Mucosa of descending colon (tissue), 3 donors: ENCODE results near the gene HBP1. TPM values are rescaled to one million over a fixed set of nuclear protein-coding genes. Genes with fewer than 3 reads are reported as not detected.

ENCODE experiments used
- ATAC-seq: fragments of 200-7000 bp; cut with Tn5 transposase; one replicate; pipeline ENCODE4 v1.9.1; 2020; ENCODE audit warnings: mild to moderate bottlenecking, moderate library complexity
- DNase-seq, 3 donors: peaks; one replicate each; pipeline ENCODE4 v3.0.0-alpha.2; 2020
- H3K36me3 ChIP-seq: fragments of 200-600 bp; one replicate; pipeline ENCODE4 v1.8.0; 2021; ENCODE audit warnings: low read depth, mild to moderate bottlenecking
- H3K4me1 ChIP-seq: fragments of 200-600 bp; one replicate; pipeline ENCODE4 v1.8.0; 2021; ENCODE audit warnings: low read depth, mild to moderate bottlenecking
- H3K4me3 ChIP-seq: fragments of 200-600 bp; one replicate; pipeline ENCODE4 v1.8.0; 2021; ENCODE audit warnings: mild to moderate bottlenecking
- H3K9me3 ChIP-seq: fragments of 200-600 bp; one replicate; pipeline ENCODE4 v1.8.0; 2021; ENCODE audit warnings: mild to moderate bottlenecking
- CTCF ChIP-seq: fragments of 200-600 bp; IDR thresholded peaks from one replicate; pipeline ENCODE4 v1.8.0; 2022; ENCODE audit warnings: antibody characterized with exemption, mild to moderate bottlenecking
- intact Hi-C, 2 donors: fragments of 100-400 bp; cut with DNase I in 1 of 2; cut with micrococcal nuclease in 1 of 2; formaldehyde crosslinking; loops; one replicate each; pipeline versions ENCODE4 v1.11.0 to v1.11.1; 2022; cut with DNase I, micrococcal nuclease
- total RNA-seq, 3 donors: library from RNA; stranded (reverse); fragmentation: NEBNext Ultra II Directional in 2 of 3; extraction: Animal tissue kit (Norgen Biotek cat#: 25700) in 2 of 3; gene quantifications; one replicate each; pipeline versions ENCODE4 v1.2.1 to v1.2.4, GENCODE V29; 2021 to 2023
- donor health status: DM: no; HTN: no; CAD: no; lungs with moderate emphysema.
- donor health status: DM: no; HTN: no; CAD: no.
- donor health status: DM: no; HTN: yes; CAD: no.

The HBP1 gene
- total RNA-seq, 3 donors from 2014 or later: 41.2 to 81.5 (median 71.4) TPM

GRCh38 chr7:107173191-107173590, 4.4 kb downstream of the HBP1 start:
- peaks cover 12% of the 10 kb centered on the region for H3K4me1 ChIP-seq
- H3K36me3 ChIP-seq: peaks cover 5% of the 10 kb centered on the region
- DNase-seq (no peak), ATAC-seq (no peak)
- intact Hi-C loops: no loop called here
- TF ChIP-seq CTCF: no peak
- H3K4me3 ChIP-seq: no peak overlapping the region
- no peaks in the 10 kb centered on the region for H3K9me3 ChIP-seq

GRCh38 chr7:107173691-107174406, 5.0 kb downstream of the HBP1 start:
- Histone ChIP-seq H3K36me3 (no peaks in the 10 kb centered on the region), H3K4me3 (no peak overlapping the region), H3K4me1 (peaks cover 12% of the 10 kb centered on the region), H3K9me3 (no peaks in the 10 kb centered on the region)
- ATAC-seq: no peak
- intact Hi-C loops: no loop called here
- TF ChIP-seq CTCF: no peak
- no peak for DNase-seq

- ATAC-seq: peak; percentile 56
Measured at GRCh38 chr7:107179326-107180164, 10.7 kb downstream of the HBP1 start.

GRCh38 chr7:107180378-107180777, 11.6 kb downstream of the HBP1 start:
- Histone ChIP-seq H3K9me3 (no peaks in the 10 kb centered on the region), H3K36me3 (no peaks in the 10 kb centered on the region), H3K4me1 (peaks cover 22% of the 10 kb centered on the region), H3K4me3 (no peak overlapping the region)
- intact Hi-C loops: no loop called here
- TF ChIP-seq CTCF: no peak
- ATAC-seq (peak; percentile 85), DNase-seq (peak in 1 of 3 donors; percentile 50)

More at GRCh38 chr7:107179326-107180164, 10.7 kb downstream of the HBP1 start:
- Histone ChIP-seq H3K4me1 (peaks cover 21% of the 10 kb centered on the region), H3K9me3 (no peaks in the 10 kb centered on the region), H3K36me3 (no peaks in the 10 kb centered on the region), H3K4me3 (no peak overlapping the region)
- no peak for DNase-seq
- TF ChIP-seq CTCF: no peak
- intact Hi-C loops: no loop called here

- no peak for ATAC-seq
- intact Hi-C loops: no loop called here
- TF ChIP-seq CTCF: no peak
- Histone ChIP-seq H3K36me3 (no peaks in the 10 kb centered on the region), H3K4me1 (peaks cover 26% of the 10 kb centered on the region), H3K4me3 (no peak overlapping the region), H3K9me3 (no peaks in the 10 kb centered on the region)
- DNase-seq: no peak
Measured at GRCh38 chr7:107181172-107181571, 12.4 kb downstream of the HBP1 start.
